GM10248 (cell line): ENCODE results near the gene GALK1.

ENCODE experiments used
- CTCF ChIA-PET: fragments of 300-600 bp; sonication (Branson Sonifier 250); formaldehyde crosslinking; extraction: SDS; loops from one replicate; lab custom pipeline; 2021; ENCODE audit warnings: antibody characterized with exemption; lab: Yijun Ruan, JAX
- POLR2A ChIA-PET: fragments of 350-650 bp; sonication (Branson Sonifier 250); formaldehyde crosslinking; extraction: SDS; loops from one replicate; lab custom pipeline; 2020; ENCODE audit warnings: antibody characterized with exemption; lab: Yijun Ruan, JAX
- DNase-seq: peaks from one replicate; pipeline ENCODE4 v3.0.0; 2012; ENCODE audit errors: extremely low spot score
- CTCF ChIP-seq: IDR thresholded peaks from 2 replicates; pipeline ENCODE4 v1.5.1; 2012; ENCODE audit warnings: mild to moderate bottlenecking, low read depth; ENCODE audit errors: extremely low read depth, missing control alignments, control extremely low read depth

GALK1 gene

GRCh38 chr17:75720656-75721462 is 44.1 kb downstream of the GALK1 start, which contains the start of gene ITGB4:
TSS of gene ITGB4 (plus strand) at chr17:75721459. CDS start at chr17:75724704, 3,245 bp downstream.
- peak; percentile 83 for DNase-seq
- no peak for TF ChIP-seq CTCF
- ChIA-PET CTCF (interaction anchor here (0.7 to 3.6 kb wide), 6 partner anchors 10 to 91 kb away, joined by 3 to 24 read pairs (median 6); partner anchors contain the start of gene SMIM5), POLR2A (no interaction called here)

- POLR2A ChIA-PET: no interaction called here
- TF ChIP-seq CTCF: no peak
- no peak for DNase-seq
- CTCF ChIA-PET: interaction anchor here (1.1 to 3.9 kb wide), 5 partner anchors 18 to 518 kb away, joined by 3 to 24 read pairs (median 8); partner anchors contain the start of gene SMIM5
Observed at GRCh38 chr17:75719732-75720131, 45.3 kb downstream of the GALK1 start.

GRCh38 chr17:75712446-75712845 is 52.5 kb downstream of the GALK1 start:
- POLR2A ChIA-PET: no interaction called here
- TF ChIP-seq CTCF: no peak
- CTCF ChIA-PET: no interaction called here
- no peak for DNase-seq
